Endothelial cell of umbilical vein (primary cell): ENCODE measurements around the gene SNX25. TPM values are rescaled to one million over a fixed set of nuclear protein-coding genes. Genes with fewer than 3 reads are reported as not detected.

Experiments used
- BruUV-seq: library from RNA; stranded (reverse); fragments of 400-500 nt; replicated peaks from 2 replicates; lab custom pipeline; 2021; lab: Mats Ljungman, UMichigan
- CTCF ChIA-PET: fragments of 300-600, 350-600 bp; sonication (Branson Sonifier 250); formaldehyde crosslinking; loops from one replicate; lab custom pipeline; 2021; ENCODE audit warnings: antibody characterized with exemption, inconsistent platforms; lab: Charles Lee
- POLR2A ChIA-PET: fragments of 300-600, 350-600 bp; sonication (Branson Sonifier 250); formaldehyde crosslinking; loops from one replicate; lab custom pipeline; 2021; ENCODE audit warnings: antibody characterized with exemption, inconsistent platforms; lab: Charles Lee
- DNase-seq: peaks from one replicate; pipeline ENCODE4 v3.0.0-alpha.2; 2011; ENCODE audit warnings: low read depth, low spot score
- FAIRE-seq: peaks from 2 replicates; lab custom pipeline; 2011; peaks lifted over from hg19 to GRCh38; lab: Jason Lieb, UNC
- H2AFZ ChIP-seq: 2 replicates; pipeline ENCODE4 v1.6.0; 2012; ENCODE audit warnings: low read depth, low read length, control low read depth, inconsistent platforms
- H3K27ac ChIP-seq: 2 replicates; pipeline ENCODE4 v1.5.1; 2011; ENCODE audit warnings: low read depth, mild to moderate bottlenecking, control low read depth, low read length, moderate library complexity; ENCODE audit not compliant: insufficient read depth
- H3K27me3 ChIP-seq, 2 experiments: 2 replicates each; pipeline versions ENCODE4 v1.6.0 to v1.6.1; 2011; ENCODE audit warnings: low read length in 2 of 2, mixed read lengths in 1 of 2; ENCODE audit not compliant: control insufficient read depth in 2 of 2, insufficient read depth in 2 of 2
- H3K36me3 ChIP-seq, 2 experiments: 2 replicates in 1 of 2; 3 replicates in 1 of 2; pipeline ENCODE4 v1.5.1; 2011; ENCODE audit warnings: low read length in 2 of 2, mild to moderate bottlenecking in 1 of 2, moderate library complexity in 1 of 2; ENCODE audit not compliant: control insufficient read depth in 2 of 2, insufficient read depth in 2 of 2; ENCODE audit errors: extremely low read depth in 1 of 2
- H3K4me1 ChIP-seq: 3 replicates; pipeline ENCODE4 v1.5.1; 2011; ENCODE audit warnings: mild to moderate bottlenecking, low read length; ENCODE audit not compliant: control insufficient read depth, insufficient read depth; ENCODE audit errors: extremely low read depth
- H3K4me2 ChIP-seq: 2 replicates; pipeline ENCODE4 v1.6.1; 2011; ENCODE audit warnings: low read length, control low read depth, mixed read lengths; ENCODE audit not compliant: insufficient read depth
- H3K4me3 ChIP-seq, 3 experiments: fragments of 200-600 bp in 1 of 3; sonication (generic), shearing (Covaris generic) in 1 of 3; replicated peaks in 1 of 3; 2 replicates each; pipeline ENCODE4 v1.5.1; 2011 to 2016; ENCODE audit warnings: control low read depth in 3 of 3, low read length in 3 of 3, mild to moderate bottlenecking in 2 of 3, inconsistent platforms in 1 of 3, low read depth in 1 of 3, moderate library complexity in 1 of 3; ENCODE audit not compliant: insufficient read depth in 1 of 3
- H3K79me2 ChIP-seq: 2 replicates; pipeline ENCODE4 v1.6.0; 2012; ENCODE audit warnings: low read length, inconsistent platforms; ENCODE audit not compliant: control insufficient read depth, insufficient read depth
- H3K9ac ChIP-seq: replicated peaks from 2 replicates; pipeline ENCODE3; 2011; ENCODE audit warnings: low read length, control low read depth; ENCODE audit not compliant: insufficient read depth; ENCODE audit errors: extremely low read depth
- H3K9me1 ChIP-seq: replicated peaks from 3 replicates; pipeline ENCODE4 v1.6.0; 2011; ENCODE audit warnings: mild to moderate bottlenecking, low read length; ENCODE audit not compliant: control insufficient read depth, insufficient read depth; ENCODE audit errors: extremely low read depth
- H3K9me3 ChIP-seq: replicated peaks from 2 replicates; pipeline ENCODE4 v1.5.1; 2012; ENCODE audit warnings: low read length, inconsistent platforms; ENCODE audit not compliant: control insufficient read depth, insufficient read depth
- H4K20me1 ChIP-seq: replicated peaks from 2 replicates; pipeline ENCODE3; 2011; ENCODE audit warnings: mild to moderate bottlenecking, low read length; ENCODE audit not compliant: control insufficient read depth, insufficient read depth; ENCODE audit errors: extremely low read depth
- EZH2 ChIP-seq: IDR thresholded peaks from 2 replicates; pipeline ENCODE4 v1.6.1; 2012; ENCODE audit warnings: borderline replicate concordance, low read depth, mild to moderate bottlenecking, moderate library complexity, low read length, inconsistent platforms; ENCODE audit not compliant: severe bottlenecking
- FOS ChIP-seq: IDR thresholded peaks from 2 replicates; pipeline ENCODE4 v1.6.1; 2011; ENCODE audit warnings: mild to moderate bottlenecking, low read length, moderate library complexity, borderline replicate concordance; ENCODE audit not compliant: insufficient read depth
- GATA2 ChIP-seq: IDR thresholded peaks from 2 replicates; pipeline ENCODE4 v1.7.0; 2011; ENCODE audit warnings: low read depth, mild to moderate bottlenecking, moderate library complexity, mixed read lengths, low read length; ENCODE audit not compliant: insufficient read length, insufficient read depth
- JUN ChIP-seq: IDR thresholded peaks from 2 replicates; pipeline ENCODE4 v1.6.1; 2011; ENCODE audit warnings: borderline replicate concordance, low read depth; ENCODE audit not compliant: insufficient read length, insufficient read depth
- POLR2A ChIP-seq: IDR thresholded peaks from 2 replicates; pipeline ENCODE4 v1.6.1; 2012; ENCODE audit warnings: low read depth, mild to moderate bottlenecking, control low read depth, low read length
- POLR2AphosphoS5 ChIP-seq: IDR thresholded peaks from 2 replicates; pipeline ENCODE4 v1.6.1; 2012; ENCODE audit warnings: low read depth, mild to moderate bottlenecking, control low read depth, low read length, moderate library complexity; ENCODE audit not compliant: insufficient read depth
- dilution Hi-C: fragments of 300-500 bp; cut with MboI; formaldehyde crosslinking; loops from one replicate; pipeline ENCODE4 v1.15.0; 2019; ENCODE audit warnings: low sequenced_read_pairs; ENCODE audit not compliant: extremely low pct_ligation_motif_present
- intact Hi-C: fragments of 100-400 bp; cut with micrococcal nuclease; formaldehyde crosslinking; loops from one replicate; pipeline ENCODE4 v1.10.0; 2022
- polyA plus RNA-seq, 4 experiments: library from polyadenylated mRNA; depleted of rRNA in 3 of 4; stranded (reverse) in 3 of 4; unstranded in 1 of 4; fragments of >200 nt; gene quantifications; 2 replicates each; pipeline versions ENCODE4 v1.2.1 to v1.2.3, GENCODE V29; 2011 to 2012; ENCODE audit warnings: missing spikeins in 1 of 4
- total RNA-seq: library from RNA; stranded (reverse); gene quantifications from 2 replicates; pipeline ENCODE4 v1.2.3, GENCODE V29; 2021
- TF ChIP-seq, protein P1 (sequence below): IDR thresholded peaks from 2 replicates; pipeline ENCODE4 v1.6.1; 2011; ENCODE audit not compliant: insufficient read depth, insufficient read length

SNX25 gene
- total and polyA plus RNA-seq, 2 donors (not counting 3 experiments of a cell fraction or from before 2014, with no cell fraction given): 6.6 to 16.1 TPM

DNA sequence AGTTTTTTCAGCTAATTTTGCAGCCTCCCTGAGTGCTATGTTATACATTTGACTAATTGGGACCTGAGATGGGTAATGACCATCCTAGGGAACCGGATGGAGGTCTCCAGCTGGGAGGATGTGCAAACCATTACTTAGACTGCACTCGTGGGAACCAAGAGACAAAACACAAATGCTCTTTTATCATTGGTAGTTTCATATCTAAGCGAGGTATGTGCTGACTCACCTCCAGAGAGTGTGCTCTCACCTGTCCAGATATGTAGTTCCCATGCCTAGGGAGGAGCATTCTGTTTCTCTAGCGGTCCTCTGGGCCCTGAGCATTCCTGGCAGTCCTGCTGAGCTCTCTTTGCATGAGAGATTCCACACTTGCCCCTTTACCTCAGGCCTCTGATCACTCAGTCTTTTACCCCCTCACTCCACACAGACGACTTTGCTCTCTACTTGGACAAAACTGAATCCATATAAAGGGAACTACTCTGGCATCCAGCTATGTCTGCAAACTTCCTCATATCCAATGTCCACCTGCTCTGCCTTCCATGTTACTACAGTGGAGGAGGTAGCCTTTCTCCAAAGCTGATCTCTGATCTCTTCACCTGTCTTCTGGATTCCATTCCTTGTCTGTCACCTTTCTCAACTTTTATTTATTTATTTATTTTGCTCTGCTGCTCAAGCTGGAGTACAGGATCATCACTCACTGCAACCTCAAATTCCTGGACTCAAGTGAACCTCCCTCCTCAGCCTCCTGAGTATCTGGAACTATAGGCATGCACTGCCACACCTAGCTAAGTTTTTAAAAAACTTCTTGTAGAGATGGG is 97.9 kb downstream of the SNX25 start:
- H4K20me1 ChIP-seq: no peaks in the 10 kb centered on the region
- ChIA-PET POLR2A (no interaction called here), CTCF (interaction anchor here (1.0 to 2.3 kb wide), 3 partner anchors 10 to 54 kb away, joined by 3 to 8 read pairs (median 3); no protein-coding TSS in a partner anchor)
- H3K4me1 ChIP-seq: no peaks in the 10 kb centered on the region
- H2AFZ ChIP-seq: no peak overlapping the region
- H3K79me2 ChIP-seq: no peaks in the 10 kb centered on the region
- no peak overlapping the region for H3K4me3 ChIP-seq
- no TSS peak for BruUV-seq
- no peak for DNase-seq
- no peak overlapping the region for H3K9ac ChIP-seq
- dilution Hi-C loops (no loop called here), intact Hi-C loops (loop anchor here (5.0 kb wide), 1 partner anchor 165 kb away; the partner anchor contains the start of gene SLC25A4)
- no peak overlapping the region for H3K4me2 ChIP-seq
- no peaks in the 10 kb centered on the region for H3K9me1 ChIP-seq
- no peak overlapping the region for H3K27ac ChIP-seq
- H3K9me3 ChIP-seq: no peaks in the 10 kb centered on the region
- FAIRE-seq: no peak
- no peaks in the 10 kb centered on the region for H3K27me3 ChIP-seq
- TF ChIP-seq FOS (no peak), EZH2 (no peak), JUN (no peak), POLR2A (no peak), POLR2AphosphoS5 (no peak), GATA2 (no peak)
- TF ChIP-seq, protein P1, sequence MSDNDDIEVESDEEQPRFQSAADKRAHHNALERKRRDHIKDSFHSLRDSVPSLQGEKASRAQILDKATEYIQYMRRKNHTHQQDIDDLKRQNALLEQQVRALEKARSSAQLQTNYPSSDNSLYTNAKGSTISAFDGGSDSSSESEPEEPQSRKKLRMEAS: no peak
- peaks cover 0 to 9% of the 10 kb centered on the region in 2 experiments for H3K36me3 ChIP-seq
